PC-9 (cell line): ENCODE data around the gene TRIO.

ENCODE experiments used
- CTCF ChIP-seq: fragments of 200-600 bp; sonication (generic); conservative IDR thresholded peaks from 2 replicates; pipeline ENCODE4 v1.6.1; 2017; ENCODE audit warnings: mixed run types, antibody characterized with exemption, mild to moderate bottlenecking, moderate library complexity
- EZH2 ChIP-seq: fragments of 200-600 bp; sonication (generic); IDR thresholded peaks from 2 replicates; pipeline ENCODE4 v1.8.0; 2017; ENCODE audit warnings: antibody characterized with exemption, low read depth

- TF ChIP-seq EZH2 (no peak), CTCF (no peak)
Observed at GRCh38 chr5:14362491-14362890, 219.3 kb downstream of the TRIO start.
